Stimulated activated CD4-positive, alpha-beta T cell treated with anti-CD3 and anti-CD28 coated beads, Interleukin-15, amount 100 ng/mL, for 48 hours (primary cell): ENCODE measurements around the gene BEND2.

Source experiments
- DNase-seq, 2 donors: peaks; one replicate each; pipeline ENCODE4 v3.0.0-alpha.2; 2020; ENCODE audit warnings: low read depth in 2 of 2

Gene BEND2

DNA sequence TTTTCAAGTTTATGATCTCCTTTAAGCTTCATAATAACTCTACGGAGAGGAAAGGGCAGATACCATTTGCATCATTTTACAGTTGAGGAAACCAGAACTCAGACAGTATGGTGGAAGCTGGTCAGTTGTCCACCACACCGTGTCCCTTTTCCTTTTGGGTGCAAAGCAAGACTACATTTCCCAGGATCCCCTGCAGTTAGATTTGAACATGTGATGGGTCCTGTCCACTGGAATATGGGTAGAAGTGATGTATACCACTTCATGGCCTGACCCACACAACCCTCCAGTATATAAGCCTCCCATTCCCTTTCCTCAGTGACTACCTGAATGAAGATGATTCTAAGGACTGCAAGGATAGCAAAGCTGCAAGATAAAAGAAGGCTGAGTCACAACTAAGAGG, 74.7 kb downstream of the BEND2 start:
- DNase-seq, result no peak

DNA sequence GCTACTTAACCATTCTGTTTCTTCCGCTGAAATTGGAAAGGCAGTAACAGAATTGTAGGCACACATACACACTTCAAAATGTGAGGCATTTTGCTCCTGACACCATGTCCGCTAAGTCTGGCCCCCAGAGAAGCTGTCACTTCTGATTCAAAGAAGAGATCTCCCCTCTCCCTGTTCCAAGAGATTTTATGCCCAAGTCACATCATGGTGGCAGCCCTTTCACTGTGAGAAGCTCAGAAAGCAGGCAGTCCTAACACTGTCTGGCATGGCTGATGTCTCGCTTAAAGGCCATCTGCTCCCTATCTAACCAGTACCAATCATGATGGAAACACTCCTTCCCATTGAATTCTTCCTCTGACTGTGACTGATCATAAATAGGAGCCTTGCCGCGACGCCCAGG, 83.9 kb downstream of the BEND2 start:
- no peak for DNase-seq

DNA sequence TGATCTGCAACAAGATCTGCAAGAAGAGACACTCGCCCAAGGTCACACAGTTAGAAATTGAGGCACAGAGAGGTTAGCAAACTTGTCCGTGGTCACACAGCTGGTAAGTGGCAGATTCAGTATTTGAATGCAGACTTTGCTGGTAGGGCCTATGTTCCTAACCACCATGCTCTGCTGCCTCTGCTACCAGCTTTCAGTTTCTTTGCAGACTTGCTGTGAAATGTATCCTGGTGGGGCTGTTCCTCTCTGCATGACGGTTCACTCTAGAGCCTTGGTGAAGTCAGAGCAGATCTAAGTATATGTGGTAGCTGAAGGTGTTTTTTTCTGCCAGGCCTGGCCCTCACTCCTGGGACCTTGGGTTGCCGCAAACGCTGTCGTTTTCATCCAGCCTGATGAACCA, 87.1 kb downstream of the BEND2 start:
- no peak for DNase-seq

DNA sequence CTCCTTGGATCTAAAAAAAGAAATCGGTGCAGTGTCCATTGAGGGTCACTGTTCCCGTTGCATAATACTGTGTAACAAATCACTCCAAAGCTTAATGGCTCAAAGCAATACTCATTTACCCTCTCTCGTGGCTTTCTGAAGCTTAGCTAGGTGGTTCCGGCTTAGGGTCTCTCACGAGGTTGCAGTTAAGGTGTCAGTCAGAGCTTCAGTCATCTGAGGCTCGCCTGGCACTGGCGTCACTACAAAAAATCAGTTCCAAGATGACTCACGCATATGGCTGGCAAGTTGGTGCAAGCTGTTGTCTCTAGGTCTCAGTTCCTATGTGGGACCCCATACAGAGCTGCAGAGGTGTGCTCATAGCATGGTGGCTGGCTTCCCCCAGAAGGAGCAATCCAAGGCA, 91.0 kb downstream of the BEND2 start:
- no peak for DNase-seq

DNA sequence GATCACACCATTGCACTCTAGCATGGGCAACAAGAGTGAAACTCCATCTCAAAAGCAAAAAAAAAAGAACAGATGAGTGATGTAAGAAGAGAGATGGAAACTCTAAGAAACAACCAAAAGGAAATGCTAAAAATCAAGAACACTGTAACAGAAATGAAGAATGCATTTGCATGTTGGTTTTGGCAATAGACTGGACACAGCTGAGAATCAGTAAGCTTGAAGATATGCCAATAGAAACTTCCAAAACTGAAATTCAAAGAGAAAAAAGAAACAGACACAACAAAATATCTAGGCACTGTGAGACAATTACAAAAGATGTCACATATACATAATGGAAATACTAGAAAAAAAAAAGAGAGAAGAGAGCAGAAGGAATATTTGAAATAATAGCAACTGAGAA, 93.7 kb downstream of the BEND2 start:
- DNase-seq, result no peak

DNA sequence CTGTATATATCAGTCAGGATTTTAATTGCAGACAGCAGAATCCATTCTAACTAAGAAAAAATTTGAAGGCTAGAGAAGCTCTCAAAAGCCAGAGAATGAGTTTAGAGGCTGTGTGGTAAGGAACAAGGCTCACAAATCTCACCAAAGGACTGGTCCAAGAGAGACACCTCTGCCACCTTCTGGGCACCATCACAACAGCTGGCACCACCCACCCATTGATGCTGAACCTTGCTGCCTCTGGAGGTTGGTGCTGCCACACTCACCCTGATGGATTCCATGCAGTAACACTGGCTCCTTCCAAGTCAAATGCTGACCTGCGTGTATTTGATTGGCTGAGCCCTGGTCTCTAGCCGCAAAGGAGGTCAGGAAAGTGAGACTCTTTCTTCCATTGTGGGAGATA, 100.8 kb downstream of the BEND2 start:
- DNase-seq, result no peak
